ENCODE data around the gene EHHADH.
"Not testable (repeated sequence)": the region's sequence is repeated elsewhere in the genome, so short reads cannot be mapped to it uniquely, and the experiment has no call there.

Gene EHHADH

GRCh38 chr3:185250653-185251052 is 3.2 kb downstream of the EHHADH start:
- DNase-seq = no peak

GRCh38 chr3:185250247-185250646 is 3.6 kb downstream of the EHHADH start:
- DNase-seq = no peak

GRCh38 chr3:185242642-185243041 is 11.2 kb downstream of the EHHADH start:
- DNase-seq = no peak

- no peak for DNase-seq
Measured at GRCh38 chr3:185236969-185237368, 16.9 kb downstream of the EHHADH start.

- DNase-seq = no peak
Measured at GRCh38 chr3:185233328-185233727, 20.5 kb downstream of the EHHADH start.

- not testable (repeated sequence) for DNase-seq
Measured at GRCh38 chr3:185226526-185226925, 27.3 kb downstream of the EHHADH start.

- no peak for DNase-seq
Measured at GRCh38 chr3:185225523-185225922, 28.3 kb downstream of the EHHADH start.

GRCh38 chr3:185225080-185225479 is 28.8 kb downstream of the EHHADH start:
- DNase-seq = no peak

GRCh38 chr3:185221203-185221602 is 32.6 kb downstream of the EHHADH start:
- no peak for DNase-seq

- DNase-seq = no peak
Measured at GRCh38 chr3:185216607-185216958, 37.3 kb downstream of the EHHADH start.

- no peak for DNase-seq
Measured at GRCh38 chr3:185215873-185216606, 37.8 kb downstream of the EHHADH start.

GRCh38 chr3:185212559-185212958 is 41.3 kb downstream of the EHHADH start:
- DNase-seq = no peak

- DNase-seq = no peak
Measured at GRCh38 chr3:185212086-185212485, 41.8 kb downstream of the EHHADH start.

- DNase-seq = no peak
Measured at GRCh38 chr3:185210621-185211142, 43.2 kb downstream of the EHHADH start.

- DNase-seq = no peak
Measured at GRCh38 chr3:185208823-185209222, 45.0 kb downstream of the EHHADH start.

- DNase-seq = no peak
Measured at GRCh38 chr3:185207931-185208746, 45.7 kb downstream of the EHHADH start.

GRCh38 chr3:185207481-185207880 is 46.4 kb downstream of the EHHADH start:
- no peak for DNase-seq

- no peak for DNase-seq
Measured at GRCh38 chr3:185205865-185206264, 48.0 kb downstream of the EHHADH start.

- no peak for DNase-seq
Measured at GRCh38 chr3:185204894-185205293, 49.0 kb downstream of the EHHADH start.

- DNase-seq = no peak
Measured at GRCh38 chr3:185200639-185201038, 53.2 kb downstream of the EHHADH start.

GRCh38 chr3:185199671-185200070 is 54.2 kb downstream of the EHHADH start:
- no peak for DNase-seq

- DNase-seq = no peak
Measured at GRCh38 chr3:185199206-185199605, 54.6 kb downstream of the EHHADH start.

GRCh38 chr3:185197068-185197467 is 56.8 kb downstream of the EHHADH start:
- DNase-seq = no peak

- DNase-seq = no peak
Measured at GRCh38 chr3:185195652-185196051, 58.2 kb downstream of the EHHADH start.

All from SIG-M5 (cell line).